Stimulated activated CD4-positive, alpha-beta T cell treated with anti-CD3 and anti-CD28 coated beads, Interleukin-12 subunit alpha, Interleukin-12 subunit beta, amount 100 ng/mL, for 48 hours (primary cell): ENCODE data around the gene TBC1D16.
"Not testable (repeated sequence)": the region's sequence is repeated elsewhere in the genome, so short reads cannot be mapped to it uniquely, and the experiment has no call there.

Experiments
- DNase-seq, 3 donors: peaks; one replicate each; pipeline ENCODE4 v3.0.0-alpha.2; 2020; ENCODE audit warnings: low read depth in 2 of 3, low spot score in 1 of 3

Gene TBC1D16

DNA sequence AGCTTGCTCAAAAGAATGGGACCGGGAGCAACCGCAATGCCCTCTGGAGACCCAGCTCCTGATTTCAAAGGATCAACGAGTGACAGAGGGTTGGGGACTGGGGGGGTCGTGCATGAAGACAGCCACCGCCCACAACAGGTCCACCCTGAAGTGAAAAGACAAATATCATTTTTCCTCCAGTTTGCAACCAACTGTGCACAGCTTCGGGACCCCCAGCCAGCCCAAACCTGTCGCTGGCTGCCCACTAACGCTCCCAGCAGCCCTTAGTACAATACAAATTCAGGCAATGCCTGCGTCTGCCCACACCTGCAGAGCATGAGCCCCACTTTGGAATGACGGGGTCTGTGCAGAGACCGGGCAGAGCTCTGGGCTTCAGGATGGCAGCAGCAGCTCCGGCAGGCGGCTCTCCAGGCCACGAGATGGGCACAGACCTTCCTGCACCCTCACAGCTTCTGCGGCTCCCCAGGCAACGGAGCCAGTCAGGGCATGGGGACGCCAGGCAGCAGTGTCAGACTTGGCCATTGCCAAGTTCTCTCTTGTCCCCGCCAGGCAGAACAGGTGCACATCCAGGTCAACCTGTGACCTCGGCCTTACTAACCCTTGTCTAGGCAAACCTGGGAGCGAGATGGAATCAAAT lies 60.1 kb downstream of the TBC1D16 start:
- no peak for DNase-seq

DNA sequence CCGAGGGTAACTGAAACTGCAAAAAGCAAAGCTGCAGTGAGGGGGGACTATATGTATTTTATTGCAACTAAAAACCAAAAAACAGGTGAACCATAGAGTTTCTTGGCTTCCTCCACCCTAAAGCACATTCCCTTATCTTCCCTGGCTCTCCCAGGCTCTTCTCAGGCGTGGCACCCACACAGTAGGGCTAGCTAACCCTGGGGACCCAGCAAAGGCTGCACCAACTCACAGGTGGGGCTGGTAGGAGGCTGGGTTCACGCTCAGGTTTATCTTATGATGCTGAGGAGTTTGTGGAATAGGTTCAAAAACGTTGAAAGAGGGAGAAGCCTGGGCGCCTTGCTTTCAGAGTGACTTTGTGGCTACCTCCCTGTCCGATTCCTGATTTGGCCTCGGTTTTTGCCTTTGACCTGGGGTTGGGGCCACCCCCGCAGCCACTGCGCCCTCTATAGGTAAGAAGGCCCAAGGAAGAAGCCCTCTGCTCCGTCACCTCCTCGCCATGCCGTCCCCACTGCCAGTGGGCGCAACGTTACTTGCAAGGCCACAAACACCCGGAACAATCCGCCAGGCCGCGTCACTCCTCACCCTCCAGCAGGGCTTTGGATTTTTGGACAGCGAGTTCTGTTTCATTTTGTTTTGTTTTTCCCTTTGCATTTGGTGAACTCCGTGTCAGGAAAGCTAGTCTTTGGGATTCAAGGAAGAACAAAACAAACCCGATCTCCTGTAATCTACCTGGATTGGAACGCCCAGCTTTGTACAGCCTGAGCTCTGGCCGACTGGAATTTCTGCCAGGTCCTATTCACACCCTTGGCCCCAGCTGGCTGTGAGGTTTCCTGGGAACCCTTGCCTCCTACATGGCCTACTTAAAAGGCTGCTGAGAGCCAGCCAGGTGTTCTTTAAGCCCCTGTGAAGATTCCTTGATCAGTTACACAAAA lies 60.8 kb downstream of the TBC1D16 start:
- no peak for DNase-seq

DNA sequence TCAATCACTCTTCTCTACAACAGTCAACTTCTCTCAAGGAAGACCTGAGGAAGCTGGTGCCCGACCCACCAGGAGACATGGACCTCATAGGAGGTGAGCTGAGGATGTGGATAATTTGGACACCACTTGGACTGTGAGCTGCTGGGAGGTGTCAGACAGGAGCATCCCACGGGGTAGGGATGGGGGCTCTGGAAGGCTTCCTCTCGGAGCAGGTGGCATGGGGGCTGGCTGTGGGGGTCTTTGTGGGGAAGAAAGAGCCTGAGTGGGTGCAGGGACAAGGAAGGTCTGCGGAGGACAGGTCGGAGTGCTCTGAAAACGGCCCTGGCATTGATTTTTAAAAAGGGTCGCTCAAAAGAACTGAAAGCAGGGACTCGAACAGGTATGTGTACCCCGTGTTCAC lies 64.0 kb downstream of the TBC1D16 start:
- DNase-seq = no peak

DNA sequence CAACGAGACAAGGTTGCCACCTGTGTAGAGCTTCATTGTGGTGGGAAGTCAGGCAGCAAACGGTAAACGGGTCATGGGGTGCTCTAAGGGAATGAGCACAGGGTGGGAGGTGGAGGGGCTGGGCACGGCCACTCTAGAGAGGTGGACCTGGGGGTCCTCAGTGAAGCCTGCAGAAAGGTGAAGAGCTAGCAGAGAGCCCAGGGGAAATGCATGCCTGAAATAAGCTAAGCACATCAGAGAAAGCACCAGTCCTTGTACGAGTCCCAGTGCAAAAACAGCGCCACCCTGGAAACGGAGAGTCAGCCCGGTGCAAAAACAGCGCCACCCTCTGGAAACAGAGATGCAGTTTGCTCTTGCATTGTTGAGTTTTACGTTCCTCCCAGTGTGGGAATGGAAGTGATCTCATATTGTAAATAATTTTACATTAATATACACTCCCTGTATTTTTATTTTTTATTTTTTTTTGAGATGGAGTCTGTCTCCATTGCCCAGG lies 65.0 kb downstream of the TBC1D16 start:
- no peak for DNase-seq

DNA sequence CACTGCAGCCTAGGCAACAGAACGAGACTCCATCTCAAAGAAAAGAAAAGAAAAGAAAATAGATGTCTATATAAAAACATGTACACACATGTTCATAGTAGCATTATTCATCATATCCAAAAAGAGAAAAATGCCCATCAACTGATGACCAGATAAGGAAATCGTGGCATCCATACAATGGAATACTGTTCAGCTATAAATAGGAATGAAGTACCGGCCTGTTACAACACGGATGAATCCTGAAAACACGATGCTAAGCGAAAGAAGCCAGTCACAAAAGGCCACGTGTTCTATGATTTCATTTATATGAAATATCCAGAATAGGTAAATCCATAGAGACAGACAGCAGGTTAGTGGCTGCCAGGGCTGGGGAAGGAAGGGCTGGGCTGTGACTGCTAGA lies 65.8 kb downstream of the TBC1D16 start:
- DNase-seq = no peak

DNA sequence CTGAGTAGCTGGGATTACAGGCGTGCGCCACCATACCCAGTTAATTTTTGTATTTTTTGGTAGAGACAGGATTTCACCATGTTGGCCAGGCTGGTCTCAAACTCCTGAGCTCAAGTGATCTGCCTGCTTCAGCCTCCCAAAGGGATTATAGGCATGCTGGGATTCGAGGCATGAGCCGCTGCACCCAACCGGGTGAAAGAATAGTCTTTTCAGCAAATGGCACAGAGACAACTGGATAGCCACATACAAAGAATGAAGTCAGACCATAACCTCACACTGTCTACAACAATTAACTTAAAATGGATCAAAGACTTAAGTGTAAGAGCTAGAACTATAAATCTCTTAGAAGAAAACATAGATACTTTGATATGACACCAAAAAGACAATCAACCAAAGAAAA lies 67.6 kb downstream of the TBC1D16 start:
- no peak for DNase-seq

DNA sequence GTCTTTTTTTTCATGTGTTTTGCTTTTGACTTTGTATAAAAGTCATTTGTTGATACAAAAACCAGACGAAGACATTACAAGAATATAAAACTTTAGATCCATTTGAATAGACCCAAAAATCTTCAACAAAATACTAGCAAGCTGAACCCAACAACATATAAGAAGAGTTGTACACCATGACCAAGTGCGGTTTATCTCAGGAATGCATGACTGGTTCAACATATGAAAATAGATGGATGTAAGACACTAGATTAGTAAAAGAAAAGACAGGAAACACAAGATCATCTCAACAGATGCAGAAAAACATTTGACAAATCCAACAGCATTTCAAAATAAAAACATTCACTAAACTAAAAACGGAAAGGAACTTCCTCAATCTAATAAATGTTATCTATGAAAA lies 69.0 kb downstream of the TBC1D16 start:
- no peak for DNase-seq

DNA sequence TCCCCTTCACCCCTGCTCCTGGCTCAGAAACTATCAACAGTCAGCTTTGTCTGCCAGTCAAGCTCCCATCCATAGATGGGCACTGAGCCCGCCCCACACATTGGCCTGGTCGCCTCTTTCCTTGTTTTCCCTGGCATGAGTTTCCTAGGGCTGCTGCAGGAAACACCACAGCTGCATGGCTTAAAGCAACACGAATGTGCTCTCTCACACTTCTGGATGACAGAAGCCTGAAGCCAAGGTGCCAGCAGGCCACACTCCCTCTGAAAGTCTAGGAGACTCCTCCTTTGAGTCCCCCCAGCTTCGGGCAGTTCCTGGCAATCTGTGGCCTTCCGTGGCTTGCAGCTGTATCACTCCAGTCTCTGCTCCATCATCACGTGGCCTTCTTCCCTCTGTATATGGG lies 69.9 kb downstream of the TBC1D16 start:
- no peak for DNase-seq

DNA sequence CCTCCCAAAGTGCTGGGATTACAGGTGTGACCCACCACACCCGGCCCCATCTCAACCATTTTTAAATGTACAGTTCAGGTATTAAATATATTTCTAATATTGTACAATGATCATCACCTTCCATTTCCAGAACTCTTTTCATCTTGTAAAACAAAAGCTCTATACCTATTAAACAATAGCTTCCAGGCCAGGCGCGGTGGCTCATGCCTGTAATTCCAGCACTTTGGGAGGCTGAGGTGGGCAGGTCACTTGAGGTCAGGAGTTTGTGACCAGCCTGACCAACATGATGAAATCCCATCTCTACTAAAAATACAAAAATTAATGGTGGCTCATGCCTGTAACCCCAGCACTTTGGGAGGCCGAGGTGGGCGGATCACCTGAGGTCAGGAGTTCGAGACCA lies 73.2 kb downstream of the TBC1D16 start:
- DNase-seq = not testable (repeated sequence)

DNA sequence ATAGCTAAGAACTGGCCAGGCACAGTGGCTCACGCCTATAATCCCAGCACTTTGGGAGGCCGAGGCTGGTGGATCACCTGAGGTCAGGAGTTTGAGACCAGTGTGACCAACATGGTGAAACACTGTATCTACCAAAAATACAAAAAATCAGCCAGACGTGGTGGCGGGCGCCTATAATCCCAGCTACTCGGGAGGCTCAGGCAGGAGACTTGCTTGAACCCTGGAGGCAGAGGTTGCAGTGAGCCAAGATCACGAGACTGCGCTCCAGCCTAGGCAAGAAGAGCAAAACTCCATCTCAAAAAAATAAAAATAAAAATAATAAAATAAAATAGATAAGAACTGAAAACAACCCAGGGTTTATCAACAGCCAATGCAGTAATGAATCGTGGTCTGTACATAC lies 74.1 kb downstream of the TBC1D16 start:
- not testable (repeated sequence) for DNase-seq

DNA sequence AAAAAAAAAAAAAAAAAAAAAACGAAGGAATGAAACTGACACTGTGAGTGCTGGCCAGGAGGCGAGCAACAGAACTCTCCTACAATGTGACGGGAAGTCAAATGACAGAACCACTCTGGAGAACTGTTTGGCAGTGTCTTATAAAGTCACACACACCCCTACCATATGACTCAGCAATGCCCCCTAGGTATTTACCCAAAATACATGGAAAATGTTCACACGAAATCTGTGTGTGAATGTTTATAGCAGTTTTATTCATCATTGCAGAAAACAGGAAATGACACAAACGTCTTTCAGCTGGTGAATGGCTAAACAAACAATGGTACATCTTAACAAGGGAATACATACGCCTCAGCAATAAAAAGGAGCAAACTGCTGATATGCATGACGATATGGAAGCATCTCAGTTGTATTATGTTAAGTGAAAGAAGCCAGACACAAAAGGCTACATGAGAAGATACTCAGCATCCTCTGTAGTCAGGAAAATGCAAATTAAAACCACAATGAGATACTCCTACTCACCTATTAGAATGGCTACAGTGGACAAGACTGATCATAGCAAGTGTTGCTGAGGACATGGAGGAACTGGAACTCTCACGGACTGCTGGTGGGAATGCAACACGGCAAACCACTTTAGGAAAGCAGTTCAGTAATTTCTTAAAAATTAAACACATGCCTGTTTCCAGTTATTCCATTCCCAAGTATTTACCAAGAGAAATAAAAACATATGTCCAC lies 74.7 kb downstream of the TBC1D16 start:
- DNase-seq = no peak

DNA sequence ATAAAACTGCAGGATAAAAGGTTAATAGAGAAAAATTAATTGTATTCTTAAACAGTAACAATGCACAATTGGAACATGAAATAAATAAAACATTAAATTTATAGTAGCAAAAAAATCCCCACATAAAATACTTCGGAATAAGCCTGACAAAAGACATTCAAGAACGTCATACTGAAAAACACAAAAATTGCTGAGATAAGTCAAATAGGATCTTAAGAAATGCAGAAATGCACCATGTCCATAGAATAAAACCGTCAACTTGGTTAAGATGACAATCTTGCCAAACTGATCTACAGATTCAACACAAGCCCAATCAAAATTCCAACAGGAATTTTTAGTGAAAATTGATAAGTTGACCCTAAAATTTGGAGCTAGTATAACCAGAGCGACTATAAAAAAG lies 76.6 kb downstream of the TBC1D16 start:
- no peak for DNase-seq

DNA sequence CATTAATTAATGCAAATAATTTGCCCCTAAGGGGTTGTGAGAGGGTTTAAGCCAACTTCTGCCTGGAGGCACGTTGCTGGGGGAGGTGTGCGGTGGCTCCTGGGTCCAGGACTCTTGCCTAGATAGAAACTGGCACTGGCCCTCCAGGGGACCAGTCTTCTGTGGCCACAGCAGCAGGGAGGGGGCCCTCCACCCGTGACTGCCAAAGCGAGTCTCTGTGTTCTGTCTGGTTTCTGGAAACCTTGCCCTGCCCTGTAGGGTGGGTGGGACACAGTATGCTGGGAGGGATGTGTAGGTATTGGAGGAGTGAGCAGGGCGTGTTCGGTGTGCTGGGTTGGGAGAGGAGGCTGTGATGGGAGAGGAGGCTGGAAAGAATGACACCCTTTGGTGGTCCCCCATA lies 78.8 kb downstream of the TBC1D16 start:
- no peak for DNase-seq

DNA sequence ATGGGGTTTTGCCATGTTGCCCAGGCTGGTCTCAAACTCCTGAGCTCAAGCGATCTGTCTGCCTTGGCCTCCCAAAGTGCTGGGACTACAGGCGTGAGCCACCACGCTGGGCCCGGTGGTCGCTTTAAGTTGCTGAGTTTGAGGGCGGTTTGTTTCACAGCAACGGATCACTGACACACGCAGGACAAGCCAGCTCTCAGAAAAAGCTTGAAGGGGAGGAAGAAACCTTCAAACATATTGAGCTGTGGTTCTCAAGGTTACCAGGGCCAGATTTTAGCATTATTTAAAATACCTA lies 79.3 kb downstream of the TBC1D16 start:
- DNase-seq = not testable (repeated sequence)

DNA sequence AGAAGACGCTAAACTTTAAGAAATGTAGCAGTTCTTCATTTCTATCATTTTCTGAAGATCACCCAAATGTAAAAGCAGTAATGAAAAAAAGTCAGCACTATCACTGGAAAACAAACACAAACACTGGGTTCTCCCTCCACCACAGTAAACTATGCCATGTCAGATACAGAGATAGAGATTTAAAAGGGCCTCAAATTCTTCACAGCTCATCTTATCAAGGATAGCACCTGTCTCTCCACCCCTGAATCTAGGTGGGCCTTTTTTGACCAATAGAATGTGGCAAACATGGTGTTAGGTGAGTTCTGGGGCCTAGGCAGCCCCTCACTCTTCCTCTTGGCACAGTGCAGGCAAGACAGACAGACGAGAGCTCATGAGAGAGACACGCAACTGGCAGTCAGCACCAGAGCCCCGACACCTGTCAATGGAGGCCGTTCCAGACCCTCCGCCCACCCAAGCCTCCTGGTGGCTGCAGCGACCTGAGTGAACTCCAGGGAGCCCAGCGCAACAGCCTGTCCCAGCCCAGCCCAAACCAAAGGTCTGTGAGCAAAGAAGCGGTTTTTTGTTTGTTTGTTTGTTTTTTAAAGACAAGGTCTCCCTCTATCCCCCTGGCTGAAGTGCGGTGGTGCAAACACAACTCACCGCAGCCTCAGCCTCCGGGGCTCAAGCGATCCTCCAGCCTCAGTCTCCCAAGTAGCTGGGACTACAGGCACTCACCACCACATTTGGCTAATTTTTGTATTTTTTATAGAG lies 79.8 kb downstream of the TBC1D16 start:
- DNase-seq = no peak

DNA sequence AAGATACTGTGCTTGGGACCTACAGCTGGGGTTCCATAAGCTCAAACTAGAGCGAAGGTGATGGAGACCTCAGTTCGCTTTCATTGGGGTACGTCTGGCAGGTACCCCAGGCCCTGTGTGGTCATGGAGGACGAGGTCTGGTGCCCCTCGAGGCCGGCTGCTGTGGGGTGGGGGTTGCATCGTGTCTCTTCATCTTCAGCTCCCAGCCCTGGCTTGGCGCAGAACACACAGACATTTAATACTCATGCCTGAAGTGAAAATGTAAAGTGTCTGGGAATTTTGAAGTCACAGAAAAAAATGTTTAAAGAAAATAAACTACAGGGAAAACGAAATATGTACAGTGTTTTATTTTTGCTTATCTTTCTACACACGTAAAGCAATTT lies 80.5 kb downstream of the TBC1D16 start:
- no peak for DNase-seq

DNA sequence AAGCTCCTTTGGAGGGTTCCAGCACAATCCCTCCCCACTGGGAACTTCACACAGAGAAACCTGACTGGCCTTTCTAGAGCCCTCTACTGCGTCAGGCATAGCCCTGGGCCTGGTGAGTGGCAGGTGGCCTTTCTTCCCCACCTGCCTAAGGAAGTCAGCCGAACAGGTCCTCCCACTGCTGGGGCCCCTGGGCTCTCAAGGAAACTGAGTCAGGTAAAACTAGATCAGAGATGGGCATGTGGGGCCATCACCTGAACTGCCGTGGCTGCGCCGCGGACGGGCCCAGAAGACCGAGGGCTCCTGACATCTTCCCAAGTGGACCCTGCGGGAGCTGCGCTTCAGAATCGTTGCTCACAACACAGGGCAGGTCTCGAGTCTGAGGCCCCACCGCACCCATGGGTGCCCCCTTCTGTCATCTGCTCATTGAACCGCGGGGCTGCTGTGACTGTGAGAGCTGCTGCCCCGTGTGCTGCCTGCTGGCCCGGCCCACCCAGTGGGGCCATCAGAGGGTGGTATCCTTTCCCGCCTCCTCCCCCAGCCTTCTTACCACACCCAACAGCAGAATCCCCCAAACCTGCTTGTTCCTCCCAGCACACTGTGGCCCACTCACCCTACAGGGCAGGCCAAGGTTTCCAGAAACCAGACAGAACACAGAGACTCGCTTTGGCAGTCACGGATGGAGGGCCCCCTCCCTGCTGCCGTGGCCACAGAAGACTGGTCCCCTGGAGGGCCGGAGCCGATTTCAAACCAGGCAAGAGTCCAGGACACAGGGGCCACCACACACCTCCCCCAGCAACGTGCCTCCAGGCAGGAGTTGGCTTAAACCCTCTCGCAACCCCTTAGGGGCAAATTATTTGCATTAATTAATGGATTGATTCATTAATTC lies 81.1 kb downstream of the TBC1D16 start:
- DNase-seq = no peak

DNA sequence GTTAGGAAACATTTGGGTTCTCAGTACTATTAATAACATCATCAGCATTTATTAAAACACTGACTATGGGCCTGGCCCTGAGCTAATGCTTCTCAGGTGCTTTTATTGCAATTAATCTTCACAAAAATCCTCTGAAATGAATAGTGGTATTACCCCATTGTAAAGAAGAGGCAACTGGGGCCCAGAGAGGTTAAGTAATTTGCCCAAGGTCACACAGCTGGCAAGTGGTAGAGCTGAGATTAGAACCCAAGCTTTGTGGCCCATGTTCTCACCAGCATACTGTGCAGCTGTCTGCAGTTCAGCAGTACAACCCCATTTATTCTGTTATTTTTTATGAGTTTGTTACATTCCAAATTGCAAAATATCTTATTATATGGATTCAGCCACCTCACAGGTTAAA lies 82.3 kb downstream of the TBC1D16 start:
- DNase-seq = no peak

DNA sequence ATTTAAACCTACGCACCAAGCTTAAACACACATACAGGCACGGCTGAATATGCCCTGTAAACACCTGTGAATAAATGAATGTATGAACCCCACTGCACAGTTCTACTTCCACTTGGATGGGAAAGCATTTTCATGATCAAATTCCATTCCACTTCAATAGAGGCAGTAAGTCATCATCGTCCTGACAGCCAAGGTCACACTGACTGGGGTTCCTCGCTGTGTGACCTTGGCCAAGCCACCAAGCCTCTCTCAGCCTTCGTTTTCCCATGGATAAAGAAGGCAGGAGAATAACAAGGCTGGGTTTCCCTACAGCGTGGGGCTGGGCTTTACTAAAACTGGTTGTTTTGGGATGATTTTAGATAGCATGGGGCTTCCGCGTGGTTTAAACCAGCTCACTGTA lies 82.8 kb downstream of the TBC1D16 start:
- no peak for DNase-seq

DNA sequence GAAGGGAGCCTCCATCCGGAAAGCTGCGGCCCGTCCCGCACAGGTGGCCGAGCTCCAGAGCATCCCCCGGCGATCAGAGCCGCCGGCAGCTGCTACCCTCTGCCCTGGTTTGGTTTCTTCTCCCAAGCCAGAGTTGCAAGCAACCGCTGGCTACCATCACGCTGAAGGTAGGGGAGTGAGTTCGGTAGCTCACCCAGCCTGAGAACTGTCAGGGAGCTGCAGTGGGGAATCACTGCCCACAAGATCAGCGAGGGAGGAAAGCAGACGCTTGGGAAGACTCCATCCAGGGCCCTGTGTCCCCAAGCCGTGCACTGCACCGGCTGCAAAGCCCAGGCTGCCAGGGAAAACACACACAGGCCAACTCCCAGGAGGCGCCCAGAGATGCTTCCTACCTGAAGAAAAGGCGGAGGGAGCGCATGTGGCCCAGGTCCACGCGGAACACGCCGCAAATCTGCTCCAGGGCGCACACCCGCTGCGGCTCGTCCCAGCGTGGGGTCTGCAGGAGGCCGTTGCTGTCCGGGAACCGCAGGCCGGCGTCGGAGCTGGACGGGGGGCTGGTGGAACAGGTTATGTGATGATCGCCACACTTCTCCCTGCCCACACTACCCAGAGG lies 83.3 kb downstream of the TBC1D16 start:
- no peak for DNase-seq
